GM23248 (cell line): ENCODE results near the gene CCDC28B. TPM values are rescaled to one million over a fixed set of nuclear protein-coding genes. Genes with fewer than 3 reads are reported as not detected.
A peak's percentile ranks its signal among the peaks of the same experiment; 100 is the strongest.

ENCODE experiments used
- DNase-seq: peaks from one replicate; pipeline ENCODE4 v3.0.0-alpha.2; 2015
- H2AFZ ChIP-seq: fragments of 200-600 bp; sonication (generic); 2 replicates; pipeline ENCODE4 v1.6.1; 2016; ENCODE audit warnings: antibody characterized with exemption
- H3F3A ChIP-seq: fragments of 200-600 bp; sonication (generic); 2 replicates; pipeline ENCODE4 v1.6.1; 2016; ENCODE audit warnings: mild to moderate bottlenecking, antibody characterized with exemption, mixed run types; ENCODE audit not compliant: insufficient read depth
- H3K27ac ChIP-seq: fragments of 200-600 bp; sonication (generic); 2 replicates; pipeline ENCODE4 v1.5.1; 2016; ENCODE audit warnings: mild to moderate bottlenecking
- H3K27me3 ChIP-seq: fragments of 200-600 bp; sonication (generic); replicated peaks from 2 replicates; pipeline ENCODE4 v1.6.1; 2016; ENCODE audit warnings: mild to moderate bottlenecking; ENCODE audit not compliant: insufficient read depth
- H3K36me3 ChIP-seq: fragments of 200-600 bp; sonication (generic); 2 replicates; pipeline ENCODE4 v1.6.1; 2016; ENCODE audit warnings: low read depth, mild to moderate bottlenecking
- H3K4me1 ChIP-seq: fragments of 200-600 bp; sonication (generic); 2 replicates; pipeline ENCODE4 v1.6.1; 2016; ENCODE audit warnings: mild to moderate bottlenecking; ENCODE audit not compliant: insufficient read depth
- H3K4me2 ChIP-seq: fragments of 200-600 bp; sonication (generic); one replicate; pipeline ENCODE4 v1.6.1; 2016; ENCODE audit warnings: mild to moderate bottlenecking; ENCODE audit not compliant: unreplicated experiment
- H3K4me3 ChIP-seq: fragments of 200-600 bp; sonication (generic); 2 replicates; pipeline ENCODE4 v1.5.1; 2016; ENCODE audit warnings: mild to moderate bottlenecking
- H3K79me2 ChIP-seq: fragments of 200-600 bp; sonication (generic); 2 replicates; pipeline ENCODE4 v1.6.1; 2016; ENCODE audit warnings: mild to moderate bottlenecking; ENCODE audit not compliant: insufficient read depth
- H3K9ac ChIP-seq: fragments of 200-600 bp; sonication (generic); 2 replicates; pipeline ENCODE4 v1.6.1; 2016; ENCODE audit warnings: mild to moderate bottlenecking
- H3K9me2 ChIP-seq: fragments of 200-600 bp; sonication (generic); 2 replicates; pipeline ENCODE4 v1.6.1; 2016; ENCODE audit warnings: mixed run types, mild to moderate bottlenecking, moderate library complexity; ENCODE audit not compliant: insufficient read depth
- H3K9me3 ChIP-seq: fragments of 200-600 bp; sonication (generic); one replicate; pipeline ENCODE4 v1.6.1; 2017; ENCODE audit warnings: low read depth
- H4K20me1 ChIP-seq: fragments of 200-600 bp; sonication (generic); 2 replicates; pipeline ENCODE4 v1.6.0; 2016; ENCODE audit not compliant: insufficient read depth
- EZH2 ChIP-seq: fragments of 200-600 bp; sonication (generic); IDR thresholded peaks from 2 replicates; pipeline ENCODE4 v1.6.1; 2018; ENCODE audit warnings: antibody characterized with exemption, mild to moderate bottlenecking; ENCODE audit not compliant: insufficient read depth, poor library complexity, severe bottlenecking
- EZH2phosphoT487 ChIP-seq: fragments of 200-600 bp; sonication (generic); IDR thresholded peaks from 2 replicates; pipeline ENCODE4 v1.6.1; 2018; ENCODE audit warnings: antibody characterized with exemption, moderate library complexity, mild to moderate bottlenecking, low read depth; ENCODE audit not compliant: insufficient read depth
- WGBS, 2 experiments: methylation state at CpG; one replicate each; pipeline ENCODE4 v1.1.6; 2015 to 2017; ENCODE audit warnings: low lambda C conversion rate in 2 of 2, low coverage in 1 of 2; ENCODE audit errors: missing lambda C conversion rate in 2 of 2; 5-methylcytosine and 5-hydroxymethylcytosine counted together
- in situ Hi-C: fragments of 300-500 bp; cut with MboI; formaldehyde crosslinking; loops from 2 replicates; pipeline ENCODE4 v1.15.0; 2020
- polyA plus RNA-seq: library from polyadenylated mRNA; unstranded; fragments of >200 nt; fragmentation: Nextera tagmentation; extraction: Ambion mirVana; gene quantifications from 2 replicates; pipeline ENCODE4 v1.2.1, GENCODE V29; 2016
- total RNA-seq: library from RNA; depleted of rRNA; stranded (reverse); fragments of >200 nt; shearing (Covaris generic); gene quantifications from 2 replicates; pipeline ENCODE4 v1.2.3, GENCODE V29; 2014

CCDC28B gene
- total and polyA plus RNA-seq, 2 experiments from 2014 or later = 17.7 to 19.7 TPM

DNA sequence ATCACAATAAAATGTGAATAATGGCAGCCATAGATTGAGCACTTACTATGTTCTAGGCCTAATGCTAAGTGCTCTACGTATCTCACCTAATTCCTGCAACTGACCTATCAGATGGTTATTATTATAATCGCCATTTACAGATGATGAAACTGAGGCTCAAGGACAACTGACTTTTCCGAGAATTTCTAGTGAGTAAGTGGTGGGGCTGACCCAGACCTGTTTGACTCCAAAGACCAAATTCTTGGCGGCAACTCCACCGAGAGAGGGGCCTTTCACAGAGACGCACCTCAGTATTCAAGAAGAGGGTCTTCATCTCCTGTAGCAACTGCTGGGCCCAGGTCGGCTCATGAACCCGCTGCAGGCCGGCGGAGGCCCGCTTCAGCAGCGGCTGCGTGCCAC lies 21.2 kb downstream of the CCDC28B start:
- Histone ChIP-seq H3K27ac (peak overlapping the region; percentile 86), H3K4me1 (peaks cover 28% of the 10 kb centered on the region), H4K20me1 (no peaks in the 10 kb centered on the region), H3K27me3 (no peaks in the 10 kb centered on the region), H3K4me2 (peak overlapping the region; percentile 95), H3K36me3 (peaks cover 19% of the 10 kb centered on the region), H3K79me2 (peaks cover 76% of the 10 kb centered on the region), H2AFZ (peak overlapping the region; percentile 87), H3K9me3 (no peaks in the 10 kb centered on the region), H3K4me3 (peak overlapping the region; percentile 95), H3K9ac (peak overlapping the region; percentile 100), H3F3A (no peaks in the 10 kb centered on the region), H3K9me2 (no peaks in the 10 kb centered on the region)
- TF ChIP-seq EZH2 = no peak
- WGBS, 2 experiments = 1 to 6% methylated on average over 13 of the region's 13 CpGs
- DNase-seq = no peak
- in situ Hi-C loops = no loop called here

- Histone ChIP-seq H3K27ac (peak within 1 kb of the TSS; percentile 86), H3K9me2 (no peaks in the 10 kb centered on the region), H3K4me1 (peaks cover 28% of the 10 kb centered on the region), H3K4me3 (peak within 1 kb of the TSS; percentile 95), H3K79me2 (peaks cover 80% of the 10 kb centered on the region), H3F3A (no peaks in the 10 kb centered on the region), H3K36me3 (peaks cover 20% of the 10 kb centered on the region), H4K20me1 (no peaks in the 10 kb centered on the region), H3K4me2 (peak within 1 kb of the TSS; percentile 95), H3K9ac (peak within 1 kb of the TSS; percentile 100), H2AFZ (peak within 1 kb of the TSS; percentile 87), H3K27me3 (no peaks in the 10 kb centered on the region), H3K9me3 (no peaks in the 10 kb centered on the region)
- in situ Hi-C loops = no loop called here
- TF ChIP-seq EZH2 (no peak), EZH2phosphoT487 (no peak)
- peak; percentile 98 for DNase-seq
- WGBS, 2 experiments = 2 to 4% methylated on average over 42 to 46 of the region's 46 CpGs
Measured at GRCh38 chr1:32221980-32222755, 21.8 kb downstream of the CCDC28B start, which contains the start of the genes EIF3I and TMEM234. Gene EIF3I, plus strand, starts transcription at chr1:32222407. Its CDS starts 35 bp downstream, at chr1:32222442. Gene TMEM234, minus strand, starts transcription at chr1:32222353. Its CDS starts 31 bp downstream, at chr1:32222322.

GRCh38 chr1:32223683-32224082 lies 23.3 kb downstream of the CCDC28B start:
- no peaks in the 10 kb centered on the region for H3K9me2 ChIP-seq
- H3F3A ChIP-seq = peaks cover 11% of the 10 kb centered on the region; the same call in 1 of the 2 replicates
- H3K27ac ChIP-seq = peak overlapping the region; percentile 86; the same call in 1 of the 2 replicates
- H4K20me1 ChIP-seq = no peaks in the 10 kb centered on the region
- peaks cover 28% of the 10 kb centered on the region for H3K4me1 ChIP-seq
- H3K4me2 ChIP-seq = peak overlapping the region; percentile 95
- WGBS, 2 experiments = 97 to 100% methylated on average over 3 of the region's 3 CpGs
- H3K36me3 ChIP-seq = peaks cover 35% of the 10 kb centered on the region
- TF ChIP-seq EZH2 = no peak
- TF ChIP-seq EZH2phosphoT487 = no peak
- DNase-seq = peak; percentile 26
- H3K27me3 ChIP-seq = no peaks in the 10 kb centered on the region
- no peaks in the 10 kb centered on the region for H3K9me3 ChIP-seq
- H3K9ac ChIP-seq = peak overlapping the region; percentile 100
- no peak overlapping the region for H2AFZ ChIP-seq
- peak overlapping the region; percentile 95 for H3K4me3 ChIP-seq
- peaks cover 87% of the 10 kb centered on the region for H3K79me2 ChIP-seq
- in situ Hi-C loops = no loop called here

GRCh38 chr1:32224285-32224684 lies 23.9 kb downstream of the CCDC28B start:
- in situ Hi-C loops = no loop called here
- Histone ChIP-seq H3K9me2 (no peaks in the 10 kb centered on the region), H3K4me2 (no peak overlapping the region), H3K27me3 (no peaks in the 10 kb centered on the region), H3K79me2 (peaks cover 83% of the 10 kb centered on the region), H2AFZ (no peak overlapping the region), H3K36me3 (peaks cover 40% of the 10 kb centered on the region), H3F3A (peaks cover 11% of the 10 kb centered on the region; the same call in 1 of the 2 replicates), H4K20me1 (no peaks in the 10 kb centered on the region), H3K9me3 (no peaks in the 10 kb centered on the region), H3K4me1 (peaks cover 28% of the 10 kb centered on the region), H3K9ac (no peak overlapping the region), H3K27ac (no peak overlapping the region), H3K4me3 (no peak overlapping the region)
- 90 to 95% methylated on average over 4 of the region's 4 CpGs for WGBS, 2 experiments
- DNase-seq = no peak
- TF ChIP-seq EZH2 (no peak), EZH2phosphoT487 (no peak)
